Measurements from ENCODE around the gene NDUFS7. TPM values are rescaled to one million over a fixed set of nuclear protein-coding genes. Genes with fewer than 3 reads are reported as not detected.

NDUFS7 gene
- total RNA-seq, 1 donor from 2014 or later: 109 TPM

GRCh38 chr19:1384478-1385110 is 887 bp downstream of the NDUFS7 start:
- intact Hi-C loops (cut with micrococcal nuclease): loop anchor here (5.0 kb wide), 1 partner anchor 252 kb away; no protein-coding TSS in a partner anchor

- intact Hi-C loops (cut with micrococcal nuclease): no loop called here
Observed at GRCh38 chr19:1385816-1386215, 2.1 kb downstream of the NDUFS7 start.

- intact Hi-C loops (cut with micrococcal nuclease): no loop called here
Observed at GRCh38 chr19:1386945-1387683, 3.4 kb downstream of the NDUFS7 start.

- intact Hi-C loops (cut with micrococcal nuclease): no loop called here
Observed at GRCh38 chr19:1387684-1388636, 4.3 kb downstream of the NDUFS7 start.

GRCh38 chr19:1388637-1389026 is 4.9 kb downstream of the NDUFS7 start:
- intact Hi-C loops (cut with micrococcal nuclease): no loop called here

GRCh38 chr19:1389033-1389940 is 5.6 kb downstream of the NDUFS7 start:
- intact Hi-C loops (cut with micrococcal nuclease): no loop called here

GRCh38 chr19:1390890-1391423 is 7.2 kb downstream of the NDUFS7 start:
- intact Hi-C loops (cut with micrococcal nuclease): no loop called here

GRCh38 chr19:1392407-1392806 is 8.7 kb downstream of the NDUFS7 start:
- intact Hi-C loops (cut with micrococcal nuclease): no loop called here

GRCh38 chr19:1392939-1393530 is 9.3 kb downstream of the NDUFS7 start:
- intact Hi-C loops (cut with micrococcal nuclease): no loop called here

GRCh38 chr19:1393841-1394240 is 10.1 kb downstream of the NDUFS7 start:
- intact Hi-C loops (cut with micrococcal nuclease): no loop called here

- intact Hi-C loops (cut with micrococcal nuclease): no loop called here
Observed at GRCh38 chr19:1394252-1395193, 10.8 kb downstream of the NDUFS7 start.

- intact Hi-C loops (cut with micrococcal nuclease): no loop called here
Observed at GRCh38 chr19:1395194-1396018, 11.7 kb downstream of the NDUFS7 start.

GRCh38 chr19:1396019-1396767 is 12.5 kb downstream of the NDUFS7 start:
- intact Hi-C loops (cut with micrococcal nuclease): no loop called here

GRCh38 chr19:1396768-1397679 is 13.3 kb downstream of the NDUFS7 start:
- intact Hi-C loops (cut with micrococcal nuclease): no loop called here

GRCh38 chr19:1397838-1398237 is 14.1 kb downstream of the NDUFS7 start:
- intact Hi-C loops (cut with micrococcal nuclease): no loop called here

GRCh38 chr19:1399079-1399478 is 15.4 kb downstream of the NDUFS7 start:
- intact Hi-C loops (cut with micrococcal nuclease): no loop called here

All from T-helper 1 cell treated with Interleukin-12 subunit alpha and Interleukin-12 subunit beta and Interleukin-4 antibody, amounts not matched to agents 30 ng/mL and 1 ng/mL, for 36 hours (primary cell).